GM12801 (cell line): Measurements from ENCODE around the gene ALKBH5.

Source experiments
- CTCF ChIP-seq: IDR thresholded peaks from one replicate; pipeline ENCODE4 v1.5.1; 2011; ENCODE audit warnings: control low read depth; ENCODE audit not compliant: insufficient read length; ENCODE audit errors: extremely low read depth

ALKBH5 gene

GRCh38 chr17:18158022-18158600 lies 25.5 kb upstream of the ALKBH5 start:
- no peak for TF ChIP-seq CTCF

- no peak for TF ChIP-seq CTCF
These were observed 24.0 kb upstream of the ALKBH5 start for GRCh38 chr17:18159551-18160120.

GRCh38 chr17:18160128-18160856 lies 23.3 kb upstream of the ALKBH5 start:
- TF ChIP-seq CTCF = no peak

GRCh38 chr17:18161207-18162145 lies 22.2 kb upstream of the ALKBH5 start:
- TF ChIP-seq CTCF = no peak

- TF ChIP-seq CTCF = no peak
These were observed 20.1 kb upstream of the ALKBH5 start for GRCh38 chr17:18163547-18163946.

- TF ChIP-seq CTCF = no peak
These were observed 16.7 kb upstream of the ALKBH5 start for GRCh38 chr17:18166894-18167293.

- no peak for TF ChIP-seq CTCF
These were observed 16.2 kb upstream of the ALKBH5 start for GRCh38 chr17:18167421-18167820.
